Measurements from ENCODE around the gene TRIM8. TPM values are rescaled to one million over a fixed set of nuclear protein-coding genes. Genes with fewer than 3 reads are reported as not detected.

Gene TRIM8
- total and polyA plus RNA-seq, 2 of the 8 experiments (the other 6 are each of a cell fraction or from before 2014, with no cell fraction given), result 24.9 to 38.8 TPM

DNA sequence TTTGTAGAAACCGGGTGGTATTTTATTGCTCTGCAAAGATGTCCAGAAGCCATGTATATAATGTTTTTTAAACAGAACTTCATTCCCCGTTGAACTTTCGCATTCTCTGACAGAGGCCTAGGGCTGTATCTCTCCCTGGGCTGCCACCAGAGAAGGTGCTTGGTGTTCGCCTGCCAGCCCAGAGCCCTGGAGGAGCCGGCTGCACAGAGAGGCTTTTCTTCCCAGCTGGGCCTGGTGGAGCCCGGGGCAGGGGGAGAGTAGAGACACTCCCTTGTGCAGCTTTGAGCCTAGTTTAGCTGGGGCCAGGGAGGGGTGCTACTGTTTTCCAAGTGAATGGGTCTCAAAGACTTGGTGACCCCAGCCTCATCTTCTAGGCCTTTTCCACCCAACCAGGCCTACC is 13.6 kb upstream of the TRIM8 start:
- H3K23me2 ChIP-seq (ENCODE audit: low read depth, low read length), result no peaks in the 10 kb centered on the region; the same call in none of the 2 replicates
- H3K27me3 ChIP-seq (replicated peaks in 1 of 4; ENCODE audit: control insufficient read depth in 3 of 4, extremely low read depth in 1 of 4, insufficient read depth in 3 of 4, low read length in 3 of 4), result no peaks in the 10 kb centered on the region
- no peak overlapping the region for H2BK120ac ChIP-seq (replicated peaks; ENCODE audit: low read depth, low read length)
- H4K8ac ChIP-seq (ENCODE audit: extremely low read depth, insufficient read depth, low read length), result no peak overlapping the region
- H3K36me3 ChIP-seq (ENCODE audit: control insufficient read depth in 2 of 4, insufficient read depth in 4 of 4, low read length in 3 of 4), result no peaks in the 10 kb centered on the region; a peak in 1 of 8 replicates
- no peak overlapping the region for H3K23ac ChIP-seq (ENCODE audit: insufficient read length)
- H3K4me3 ChIP-seq (ENCODE audit: extremely low read depth in 1 of 4, insufficient read depth in 2 of 4, low read depth in 3 of 4, low read length in 4 of 4), result no peak overlapping the region
- WGBS, 2 experiments (ENCODE audit: extremely low coverage in 1 of 2, insufficient coverage in 1 of 2, insufficient read length in 1 of 2, insufficient replicate concordance in 2 of 2, low coverage in 1 of 2, low lambda C conversion rate in 2 of 2, missing lambda C conversion rate in 1 of 2), result 96% methylated on average over 6 of the region's 6 CpGs; no CpG with 5 or more reads in 1 of the 2 experiments
- TF ChIP-seq KDM4A (IDR thresholded peaks at IDR 0.05; ENCODE audit: low read depth, low read length, severe bottlenecking) (no peak), GTF2F1 (IDR thresholded peaks at IDR 0.05; ENCODE audit: borderline replicate concordance, low read depth, low read length) (no peak), TAF7 (optimal IDR thresholded peaks at IDR 0.05; ENCODE audit: borderline replicate concordance, low read depth, low read length) (no peak), TBP (IDR thresholded peaks at IDR 0.05; ENCODE audit: low read depth, low read length) (no peak), CREB1 (IDR thresholded peaks at IDR 0.05) (no peak), ATF2 (IDR thresholded peaks at IDR 0.05; ENCODE audit: low read length) (no peak), CEBPB (IDR thresholded peaks at IDR 0.05; ENCODE audit: low read depth, low read length) (no peak), SRF (IDR thresholded peaks at IDR 0.05; ENCODE audit: low read depth, low read length) (no peak), SP2 (IDR thresholded peaks at IDR 0.05; ENCODE audit: low read length) (no peak), SIRT6 (IDR thresholded peaks at IDR 0.05; ENCODE audit: low read length) (no peak), RAD21 (IDR thresholded peaks at IDR 0.05 in 1 of 2, conservative IDR thresholded peaks at IDR 0.05 in 1 of 2; ENCODE audit: low read depth in 2 of 2, low read length in 2 of 2) (no peak), RXRA (IDR thresholded peaks at IDR 0.05; ENCODE audit: insufficient read depth, low read depth, low read length) (no peak)
- H3K14ac ChIP-seq (ENCODE audit: insufficient read length), result no peak overlapping the region
- H2BK12ac ChIP-seq (ENCODE audit: low read depth, low read length), result peak overlapping the region; percentile 97; the same call in 1 of the 2 replicates
- H2BK20ac ChIP-seq (ENCODE audit: low read length), result peak overlapping the region; percentile 55; the same call in 1 of the 2 replicates
- H3K4ac ChIP-seq (replicated peaks; ENCODE audit: insufficient read length, low read depth, low read length), result no peak overlapping the region
- H2BK15ac ChIP-seq (ENCODE audit: low read length), result no peak overlapping the region; the same call in 1 of the 2 replicates
- H3K18ac ChIP-seq (ENCODE audit: extremely low read depth, low read length), result peak overlapping the region; percentile 48; the same call in 1 of the 2 replicates
- no peaks in the 10 kb centered on the region for H3K79me1 ChIP-seq (ENCODE audit: low read depth, low read length)
- no peaks in the 10 kb centered on the region for H4K20me1 ChIP-seq (replicated peaks in 1 of 2; ENCODE audit: control insufficient read depth in 1 of 2, insufficient read depth in 2 of 2, low read length in 2 of 2)
- no peaks in the 10 kb centered on the region for H3K79me2 ChIP-seq (ENCODE audit: control insufficient read depth in 1 of 2, insufficient read depth in 2 of 2, low read length in 2 of 2)
- peak overlapping the region; percentile 82; the same call in 1 of the 2 replicates for H2AK5ac ChIP-seq (ENCODE audit: low read depth, low read length)
- no peak overlapping the region for H4K91ac ChIP-seq (replicated peaks; ENCODE audit: insufficient read length, low read length)
- no peak overlapping the region for H4K5ac ChIP-seq (ENCODE audit: insufficient read length, low read depth, low read length)
- no peak overlapping the region; the same call in 1 of the 2 replicates for H3K27ac ChIP-seq (ENCODE audit: low read depth, low read length)
- peak overlapping the region; percentile 90 for H2BK5ac ChIP-seq (ENCODE audit: low read depth, low read length)
- no peak overlapping the region for H3K56ac ChIP-seq (replicated peaks; ENCODE audit: insufficient read length, low read depth, low read length)
- H3K9me3 ChIP-seq (ENCODE audit: insufficient read depth in 2 of 2, low read depth in 1 of 2, low read length in 1 of 2), result no peaks in the 10 kb centered on the region
- H3K9ac ChIP-seq (replicated peaks in 1 of 4; ENCODE audit: extremely low read depth in 1 of 4, low read depth in 3 of 4, low read length in 3 of 4), result no peak overlapping the region
- H2AFZ ChIP-seq (ENCODE audit: low read length), result no peak overlapping the region
- POLR2A ChIA-PET (ENCODE audit: partially characterized antibody), result interaction anchor here (0.8 to 5.6 kb wide), 7 partner anchors 10 to 128 kb away, joined by 3 to 51 read pairs (median 21); partner anchors contain the start of genes ACTR1A and TRIM8
- H3K4me1 ChIP-seq (replicated peaks in 1 of 4; ENCODE audit: control insufficient read depth in 3 of 4, insufficient read depth in 4 of 4, low read length in 3 of 4), result peaks cover 26 to 65% (median 51%) of the 10 kb centered on the region in 4 experiments
- FAIRE-seq, result no peak
- CTCF ChIA-PET (ENCODE audit: partially characterized antibody), result interaction anchor here (0.8 to 14.3 kb wide), 8 partner anchors 9 to 43 kb away, joined by 3 to 160 read pairs (median 6); partner anchors contain the start of gene TRIM8
- DNase-seq (ENCODE audit: low read depth in 1 of 2, low spot score in 2 of 2), result no peak
- no peak overlapping the region for H3K4me2 ChIP-seq (ENCODE audit: insufficient read depth in 1 of 2, low read depth in 2 of 2, low read length in 2 of 2)
